ENCODE data around the gene FNDC3B.
"Not testable (repeated sequence)": the region's sequence is repeated elsewhere in the genome, so short reads cannot be mapped to it uniquely, and the experiment has no call there.

The FNDC3B gene

GRCh38 chr3:172251211-172251610 lies 211.8 kb downstream of the FNDC3B start:
- DNase-seq = no peak

- DNase-seq = no peak
Measured at GRCh38 chr3:172253200-172253599, 213.8 kb downstream of the FNDC3B start.

GRCh38 chr3:172254542-172254941 lies 215.2 kb downstream of the FNDC3B start:
- DNase-seq = no peak

- DNase-seq = not testable (repeated sequence)
Measured at GRCh38 chr3:172255321-172255720, 215.9 kb downstream of the FNDC3B start.

- no peak for DNase-seq
Measured at GRCh38 chr3:172256101-172256734, 216.8 kb downstream of the FNDC3B start.

GRCh38 chr3:172257648-172258400 lies 218.4 kb downstream of the FNDC3B start:
- DNase-seq = no peak

GRCh38 chr3:172258624-172259023 lies 219.2 kb downstream of the FNDC3B start:
- no peak for DNase-seq

- no peak for DNase-seq
Measured at GRCh38 chr3:172259111-172259541, 219.7 kb downstream of the FNDC3B start.

- DNase-seq = no peak
Measured at GRCh38 chr3:172259726-172260248, 220.4 kb downstream of the FNDC3B start.

GRCh38 chr3:172260381-172260780 lies 221.0 kb downstream of the FNDC3B start:
- DNase-seq = no peak

- DNase-seq = no peak
Measured at GRCh38 chr3:172261054-172261453, 221.7 kb downstream of the FNDC3B start.

GRCh38 chr3:172262991-172263608 lies 223.7 kb downstream of the FNDC3B start:
- no peak for DNase-seq

GRCh38 chr3:172263781-172264486 lies 224.6 kb downstream of the FNDC3B start:
- DNase-seq = no peak

GRCh38 chr3:172266103-172266502 lies 226.7 kb downstream of the FNDC3B start:
- DNase-seq = no peak

GRCh38 chr3:172268425-172268824 lies 229.0 kb downstream of the FNDC3B start:
- no peak for DNase-seq

GRCh38 chr3:172268868-172269267 lies 229.5 kb downstream of the FNDC3B start:
- DNase-seq = no peak

GRCh38 chr3:172270557-172271166 lies 231.3 kb downstream of the FNDC3B start:
- no peak for DNase-seq

- DNase-seq = no peak
Measured at GRCh38 chr3:172271386-172271976, 232.1 kb downstream of the FNDC3B start.

GRCh38 chr3:172272698-172273097 lies 233.3 kb downstream of the FNDC3B start:
- no peak for DNase-seq

GRCh38 chr3:172273378-172273777 lies 234.0 kb downstream of the FNDC3B start:
- no peak for DNase-seq

- no peak for DNase-seq
Measured at GRCh38 chr3:172274906-172275305, 235.5 kb downstream of the FNDC3B start.

GRCh38 chr3:172275586-172275985 lies 236.2 kb downstream of the FNDC3B start:
- no peak for DNase-seq

All from NCI-H510A treated with DMSO at 0.1 percent for 48 hours (cell line).